T47D (cell line): Measurements from ENCODE around the gene COG8.

Experiments
- DNase-seq, 2 experiments: peaks; one replicate each; pipeline versions ENCODE4 v3.0.0 to v3.0.0-alpha.2; 2011 to 2012; ENCODE audit warnings: low read depth in 1 of 2, low spot score in 1 of 2
- JUND ChIP-seq: IDR thresholded peaks from 2 replicates; pipeline ENCODE4 v1.6.1; 2012; ENCODE audit warnings: low read depth
- in situ Hi-C: cut with HindIII; loops from 2 replicates; pipeline ENCODE4 v1.10.0; 2016; ENCODE audit warnings: low sequenced_read_pairs, low pct_unique_long_range_greater_than_20kb

COG8 gene, protein sequence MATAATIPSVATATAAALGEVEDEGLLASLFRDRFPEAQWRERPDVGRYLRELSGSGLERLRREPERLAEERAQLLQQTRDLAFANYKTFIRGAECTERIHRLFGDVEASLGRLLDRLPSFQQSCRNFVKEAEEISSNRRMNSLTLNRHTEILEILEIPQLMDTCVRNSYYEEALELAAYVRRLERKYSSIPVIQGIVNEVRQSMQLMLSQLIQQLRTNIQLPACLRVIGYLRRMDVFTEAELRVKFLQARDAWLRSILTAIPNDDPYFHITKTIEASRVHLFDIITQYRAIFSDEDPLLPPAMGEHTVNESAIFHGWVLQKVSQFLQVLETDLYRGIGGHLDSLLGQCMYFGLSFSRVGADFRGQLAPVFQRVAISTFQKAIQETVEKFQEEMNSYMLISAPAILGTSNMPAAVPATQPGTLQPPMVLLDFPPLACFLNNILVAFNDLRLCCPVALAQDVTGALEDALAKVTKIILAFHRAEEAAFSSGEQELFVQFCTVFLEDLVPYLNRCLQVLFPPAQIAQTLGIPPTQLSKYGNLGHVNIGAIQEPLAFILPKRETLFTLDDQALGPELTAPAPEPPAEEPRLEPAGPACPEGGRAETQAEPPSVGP

DNA sequence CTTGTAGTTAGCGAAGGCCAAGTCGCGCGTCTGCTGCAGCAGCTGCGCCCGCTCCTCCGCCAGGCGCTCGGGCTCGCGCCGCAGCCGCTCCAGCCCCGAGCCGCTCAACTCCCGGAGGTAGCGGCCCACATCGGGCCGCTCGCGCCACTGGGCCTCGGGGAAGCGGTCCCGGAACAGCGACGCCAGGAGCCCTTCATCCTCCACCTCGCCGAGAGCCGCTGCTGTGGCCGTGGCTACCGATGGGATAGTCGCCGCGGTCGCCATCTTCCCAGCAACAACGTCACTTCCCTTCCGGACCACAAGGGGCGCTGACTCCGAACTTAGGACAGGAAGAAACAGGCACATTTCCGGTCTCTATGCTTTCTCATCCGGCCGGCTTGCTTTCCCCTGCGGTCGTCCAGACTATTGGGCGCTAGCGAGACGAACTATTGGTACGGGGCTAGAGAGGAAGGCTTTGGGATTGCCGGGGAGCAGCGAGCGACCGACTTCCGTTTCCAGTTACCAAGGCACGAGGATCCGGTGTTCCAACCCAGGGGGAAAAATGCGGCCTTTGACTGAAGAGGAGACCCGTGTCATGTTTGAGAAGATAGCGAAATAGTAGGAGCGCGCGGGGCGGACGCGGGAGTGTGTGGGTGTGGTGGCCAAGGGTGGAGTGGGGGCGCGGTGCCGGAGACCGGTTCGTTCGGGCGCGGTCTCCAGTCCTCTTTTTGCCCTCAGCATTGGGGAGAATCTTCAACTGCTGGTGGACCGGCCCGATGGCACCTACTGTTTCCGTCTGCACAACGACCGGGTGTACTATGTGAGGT is at the start of gene COG8, which contains the start of gene NIP7:
TSS of gene COG8 (minus strand) at position 276 of the 806 bp plus-strand sequence. CDS start at position 264, 12 bp downstream.
TSS of gene NIP7 (plus strand) at position 484 of the 806 bp plus-strand sequence. CDS start at position 542, 58 bp downstream.
- DNase-seq = peak; percentile 86 to 99
- no peak for TF ChIP-seq JUND
- in situ Hi-C loops = no loop called here

DNA sequence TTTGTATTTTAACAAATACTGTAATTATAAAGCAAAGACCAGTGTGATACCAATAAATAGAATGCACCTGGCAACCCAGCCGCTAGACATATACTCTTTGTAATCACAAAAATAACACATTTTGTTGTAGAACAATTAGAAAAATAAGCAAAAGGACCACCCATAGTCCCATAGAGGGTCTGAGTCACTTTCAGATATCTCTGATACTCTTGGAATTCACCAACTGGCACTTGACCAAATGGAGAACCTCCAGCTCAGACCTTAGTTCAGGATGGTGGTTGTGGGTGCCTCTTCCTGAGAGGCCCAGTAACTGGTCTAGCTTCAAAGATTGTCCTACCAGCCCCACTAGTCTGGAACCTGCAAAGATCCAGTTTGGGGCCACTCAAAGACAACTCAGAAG is 47.2 kb upstream of the COG8 start:
- in situ Hi-C loops = no loop called here
- TF ChIP-seq JUND = no peak
- no peak for DNase-seq

DNA sequence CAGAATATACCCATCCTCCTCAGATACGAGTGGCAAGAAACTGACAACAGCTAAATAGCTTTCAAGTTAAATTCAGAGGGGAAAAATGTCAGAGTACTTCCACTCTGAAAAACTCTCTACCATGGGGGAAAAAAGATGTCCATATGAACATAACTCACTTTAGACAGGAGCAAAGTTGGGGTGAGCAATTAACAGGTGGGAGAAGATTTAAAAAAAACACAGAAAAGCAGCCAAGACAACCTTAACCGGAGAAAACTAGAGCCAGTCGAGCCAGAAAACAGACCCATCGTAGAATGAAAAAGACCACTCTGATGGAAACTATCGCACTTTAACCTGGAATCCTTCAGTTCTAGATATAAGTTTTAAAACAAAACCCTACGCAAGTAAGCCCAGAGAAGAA is 45.6 kb upstream of the COG8 start:
- no peak for TF ChIP-seq JUND
- no peak for DNase-seq
- in situ Hi-C loops = no loop called here

DNA sequence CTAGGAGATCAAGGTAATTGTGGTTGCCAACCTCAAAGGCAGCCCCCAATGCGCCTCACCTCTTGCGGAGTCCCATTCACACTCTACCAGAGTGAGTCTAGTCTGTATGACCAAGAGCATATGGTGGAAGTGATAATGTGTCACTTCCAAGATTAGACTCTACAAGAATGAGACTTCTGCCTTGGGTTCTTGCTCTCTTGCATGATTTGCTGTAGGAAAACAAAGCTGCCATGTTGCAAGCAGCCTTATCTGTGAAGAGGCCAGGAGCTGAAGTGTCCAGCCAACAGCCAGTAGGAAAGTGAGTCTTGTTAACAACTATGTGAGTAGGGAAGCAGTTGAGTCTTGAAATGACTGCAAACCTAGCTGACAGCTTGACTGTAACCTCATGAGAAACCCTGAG is 43.1 kb upstream of the COG8 start:
- DNase-seq = no peak
- in situ Hi-C loops = no loop called here
- TF ChIP-seq JUND = no peak

DNA sequence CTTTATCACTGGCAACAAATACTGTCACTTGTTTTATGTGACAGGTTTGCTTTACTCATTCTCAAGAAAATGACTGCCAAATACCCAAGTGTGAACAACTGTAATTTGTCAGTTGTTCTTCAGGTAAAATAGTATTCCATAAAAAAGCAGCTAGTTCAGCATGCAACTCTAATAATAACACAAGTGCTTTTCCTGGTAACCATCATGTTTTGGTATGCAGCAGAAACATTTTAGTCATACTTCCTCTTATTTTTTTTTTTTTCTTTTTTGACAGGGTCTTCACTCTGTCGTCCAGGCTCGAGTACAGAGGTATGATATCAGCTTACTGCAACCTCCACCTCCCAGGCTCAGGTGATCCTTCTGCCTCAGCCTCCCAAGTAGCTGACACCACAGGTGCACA is 41.9 kb upstream of the COG8 start:
- no peak for TF ChIP-seq JUND
- in situ Hi-C loops = no loop called here
- DNase-seq = no peak

DNA sequence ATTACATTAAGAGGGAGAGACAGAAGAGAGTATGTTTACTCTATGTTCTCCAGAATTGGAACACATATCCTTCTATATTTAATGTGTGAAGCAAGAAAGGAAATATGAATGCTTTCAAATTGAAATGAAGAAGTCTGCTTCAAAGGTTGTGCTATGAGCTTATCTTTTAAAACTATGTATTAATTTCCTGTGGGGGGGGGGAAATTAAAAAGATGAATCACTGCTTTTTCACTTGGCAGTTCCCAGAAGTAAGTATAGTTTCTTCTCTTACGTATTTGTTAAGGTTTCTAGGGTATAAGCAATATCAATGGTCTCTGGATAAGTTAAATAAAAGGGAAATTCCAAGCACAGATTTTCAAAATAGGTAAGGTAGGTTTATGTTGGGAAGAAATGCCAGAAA is 39.4 kb upstream of the COG8 start:
- in situ Hi-C loops = no loop called here
- no peak for DNase-seq
- no peak for TF ChIP-seq JUND

DNA sequence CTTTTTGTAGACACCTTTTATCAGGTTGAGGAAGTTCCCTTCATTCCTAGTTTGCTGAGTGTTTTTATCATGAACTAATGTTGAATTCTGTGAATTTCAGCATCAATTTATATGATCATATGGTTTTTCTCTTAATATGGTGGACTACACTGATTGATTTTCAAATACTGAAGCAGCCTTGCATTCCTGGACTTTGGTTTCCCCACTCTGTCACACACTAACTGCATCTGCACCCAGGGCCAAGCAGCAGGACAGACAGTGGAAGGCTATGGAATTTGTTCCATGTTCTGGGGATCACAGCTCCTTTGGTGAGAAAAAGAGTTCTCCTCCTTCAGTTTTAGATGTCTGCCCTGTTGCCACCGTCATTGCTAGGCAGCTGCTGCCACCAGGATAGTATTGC is 38.7 kb upstream of the COG8 start:
- no peak for TF ChIP-seq JUND
- DNase-seq = no peak
- in situ Hi-C loops = no loop called here

DNA sequence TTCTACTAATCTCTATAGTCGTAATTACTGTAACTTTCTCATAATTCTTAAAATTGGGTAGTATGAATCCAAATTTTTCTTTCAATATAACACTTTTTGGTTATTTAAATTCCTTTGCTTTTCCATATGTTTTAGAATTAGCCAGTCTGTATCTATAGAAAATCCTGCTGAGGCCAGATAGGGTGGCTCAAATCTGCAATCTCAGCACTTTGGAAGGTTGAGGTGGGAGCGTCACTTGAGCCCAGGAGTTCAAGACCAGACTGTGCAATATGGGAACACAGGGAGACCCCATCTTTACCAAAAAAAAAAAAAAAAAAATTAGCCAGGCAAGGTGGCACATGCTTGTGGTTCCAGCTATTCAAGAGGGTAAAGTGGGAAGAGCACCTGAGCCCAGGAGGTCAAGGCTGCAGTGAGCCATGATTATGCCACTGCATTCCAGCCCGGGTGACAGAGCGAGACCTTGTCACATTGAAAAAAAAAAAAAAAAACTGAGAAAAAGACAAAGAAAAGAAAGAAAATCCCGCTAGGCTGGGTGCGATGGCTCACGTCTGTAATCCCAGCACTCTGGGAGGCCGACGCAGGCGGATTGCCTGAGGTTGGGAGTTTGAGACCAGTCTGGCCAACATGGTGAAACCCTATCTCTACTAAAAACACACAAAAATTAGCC is 37.2 kb upstream of the COG8 start:
- no peak for TF ChIP-seq JUND
- in situ Hi-C loops = no loop called here

DNA sequence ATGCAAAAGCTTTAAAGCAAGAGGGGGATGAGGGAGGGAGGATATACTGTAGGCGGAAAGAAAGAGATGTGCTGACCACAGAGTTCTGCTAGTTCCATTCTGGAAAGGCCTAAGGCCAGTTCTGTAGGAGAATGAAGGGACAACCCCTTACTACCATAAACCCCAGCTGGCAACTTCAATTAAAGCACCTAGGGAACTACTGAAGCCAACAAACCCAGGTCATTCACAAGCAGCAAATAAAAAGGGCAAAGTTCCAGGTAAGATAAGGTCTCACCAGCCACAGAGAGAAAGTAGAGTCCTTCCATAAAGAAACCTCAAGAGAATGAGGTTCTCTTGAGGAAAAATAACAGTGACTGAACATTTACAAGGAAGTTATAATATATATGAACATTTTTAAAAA is 33.7 kb upstream of the COG8 start:
- no peak for DNase-seq
- no peak for TF ChIP-seq JUND
- in situ Hi-C loops = no loop called here

More for the DNA sequence above, 37.2 kb upstream of the COG8 start:
- DNase-seq = no peak

DNA sequence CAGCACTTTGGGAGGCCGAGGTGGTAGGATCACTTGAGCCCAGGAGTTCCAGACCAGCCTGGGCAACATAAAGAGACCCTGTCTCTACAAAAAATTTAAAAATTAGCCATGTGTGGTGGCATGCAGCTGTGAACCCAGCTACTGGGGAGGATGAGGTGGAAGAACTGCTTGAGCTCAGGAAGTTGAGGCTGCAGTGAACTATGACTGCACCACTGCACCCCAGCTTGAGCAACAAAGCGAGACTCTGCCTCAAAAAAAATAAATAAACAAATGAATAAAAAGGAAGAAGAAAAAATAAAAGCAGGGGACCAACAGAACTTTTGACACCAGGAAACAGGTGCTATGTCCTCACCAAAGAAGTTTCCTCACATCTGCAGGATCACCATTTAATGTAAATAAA is 32.2 kb upstream of the COG8 start:
- in situ Hi-C loops = no loop called here
- no peak for DNase-seq
- no peak for TF ChIP-seq JUND

DNA sequence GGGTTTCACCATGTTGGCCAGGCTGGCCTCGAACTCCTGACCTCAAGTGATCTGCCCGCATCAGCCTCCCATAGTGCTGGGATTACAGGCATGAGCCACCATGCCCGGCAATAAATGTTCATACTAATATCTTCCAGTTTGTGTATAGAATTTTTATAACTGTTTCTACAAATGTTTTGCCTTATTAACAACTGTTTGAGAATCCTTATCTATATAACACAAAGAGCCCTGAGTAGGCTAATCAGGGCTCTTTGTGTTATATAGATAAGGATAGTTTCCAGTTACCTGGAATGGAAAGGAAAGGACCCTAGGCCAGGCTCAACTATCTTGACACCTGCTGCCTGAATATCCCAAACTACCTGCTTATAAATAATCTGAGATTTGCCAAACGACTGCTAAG is 29.5 kb upstream of the COG8 start:
- in situ Hi-C loops = no loop called here
- DNase-seq = no peak
- TF ChIP-seq JUND = no peak

DNA sequence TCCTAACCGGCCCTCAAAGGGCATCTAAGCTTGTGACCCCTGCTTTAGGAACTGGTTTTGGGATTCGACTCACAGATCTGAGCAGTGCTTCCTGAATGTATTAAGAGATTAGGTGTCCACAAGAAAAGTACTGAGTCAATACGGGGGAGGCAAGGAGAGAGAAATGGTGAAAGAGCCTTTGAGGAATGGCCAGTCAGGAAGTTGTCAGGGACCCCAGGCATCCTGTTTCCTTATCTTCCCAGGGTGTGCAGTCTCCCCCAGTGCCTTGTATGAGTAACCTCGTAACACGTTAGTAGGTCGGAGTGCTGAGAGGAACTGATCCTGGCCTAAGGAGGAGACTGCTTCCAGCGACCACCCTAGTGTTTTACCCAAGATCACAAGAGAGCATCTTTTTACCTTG is 28.6 kb upstream of the COG8 start:
- no peak for TF ChIP-seq JUND
- no peak for DNase-seq
- in situ Hi-C loops = no loop called here
